ENCODE data around the gene CRAT. TPM values are rescaled to one million over a fixed set of nuclear protein-coding genes. Genes with fewer than 3 reads are reported as not detected.

CRAT gene
- total RNA-seq, 1 donor from 2014 or later = 65.7 TPM

GRCh38 chr9:129111528-129112151 lies 1.0 kb upstream of the CRAT start:
- no peak for DNase-seq (ENCODE audit: low spot score)

GRCh38 chr9:129109952-129110739 lies 447 bp downstream of the CRAT start:
- DNase-seq (ENCODE audit: low spot score) = no peak

DNA sequence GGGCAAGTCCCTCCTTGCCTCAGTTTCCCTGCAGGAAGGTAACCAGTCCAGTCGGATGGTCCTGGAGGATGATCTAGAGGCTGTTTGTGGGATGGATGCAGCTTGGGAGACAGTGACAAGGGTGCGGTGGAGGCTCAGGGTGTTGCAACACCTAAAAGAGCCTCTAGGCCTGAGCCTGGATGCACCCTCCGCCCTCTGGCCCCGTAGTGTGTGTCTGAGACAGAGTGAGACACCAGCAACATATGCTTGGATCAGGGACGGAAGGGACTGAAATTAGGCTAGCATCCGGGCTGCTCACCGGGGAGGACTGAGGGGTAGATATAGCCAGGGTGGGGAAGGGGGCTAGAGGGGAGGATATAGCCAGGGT lies 1.1 kb downstream of the CRAT start:
- DNase-seq (ENCODE audit: low spot score) = no peak

DNA sequence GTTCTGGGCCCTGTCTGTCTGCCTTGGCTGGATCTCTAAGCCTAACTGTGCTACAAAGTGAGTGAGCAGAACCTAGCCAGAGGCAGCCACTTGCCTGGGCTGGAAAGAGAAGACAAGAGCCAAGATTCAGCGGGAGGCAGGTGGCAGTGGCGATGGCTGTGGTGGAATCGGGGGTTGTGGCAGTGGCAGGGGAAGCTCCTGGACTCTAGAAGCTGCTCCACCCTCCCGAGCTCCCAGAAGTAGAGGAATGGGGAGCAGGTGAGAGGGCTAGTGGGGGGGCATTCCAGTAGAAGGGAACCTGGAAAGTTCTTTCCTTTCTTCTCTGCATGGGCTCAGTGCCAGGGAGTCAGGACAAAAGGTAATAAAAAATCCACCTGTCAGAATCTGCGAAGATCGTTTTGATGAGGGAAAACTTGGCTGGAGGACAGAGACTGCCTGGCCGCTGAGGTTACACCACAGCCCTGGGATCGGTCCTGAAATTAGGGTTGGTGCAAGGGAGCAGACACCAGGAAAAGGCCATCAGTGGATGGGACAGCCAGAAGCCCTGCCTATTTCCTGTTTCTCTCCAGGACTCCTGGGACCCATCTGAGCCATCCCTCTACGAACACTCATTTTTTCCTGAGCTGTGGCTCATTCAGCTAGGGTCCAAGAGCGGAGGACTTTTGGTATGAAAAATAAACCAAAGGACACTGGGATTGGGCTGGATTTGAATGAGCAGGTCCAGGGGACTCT lies 1.6 kb downstream of the CRAT start:
- DNase-seq (ENCODE audit: low spot score) = no peak

- no peak for DNase-seq (ENCODE audit: low spot score)
Observed at GRCh38 chr9:129108083-129108804, 2.3 kb downstream of the CRAT start.

DNA sequence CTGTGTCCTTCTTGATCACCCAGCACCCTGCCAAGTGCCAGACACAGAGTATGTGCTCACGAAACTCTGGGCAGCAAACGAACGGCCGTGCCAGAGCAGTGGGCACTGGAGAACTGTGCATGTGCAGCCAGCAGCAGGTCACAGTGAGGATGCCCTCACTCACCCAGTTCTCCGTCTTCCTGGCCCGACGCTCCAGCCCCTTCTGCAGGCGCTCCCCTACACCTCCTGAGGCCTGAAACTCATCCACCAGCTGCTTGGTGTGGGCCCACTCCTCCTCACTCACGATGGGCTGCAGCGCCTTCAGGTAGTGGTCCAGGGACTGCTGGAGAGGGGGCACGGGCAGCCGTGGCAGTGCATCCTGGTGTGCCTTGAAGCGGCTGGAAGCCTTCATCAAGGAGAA lies 2.9 kb downstream of the CRAT start:
- no peak for DNase-seq (ENCODE audit: low spot score)

DNA sequence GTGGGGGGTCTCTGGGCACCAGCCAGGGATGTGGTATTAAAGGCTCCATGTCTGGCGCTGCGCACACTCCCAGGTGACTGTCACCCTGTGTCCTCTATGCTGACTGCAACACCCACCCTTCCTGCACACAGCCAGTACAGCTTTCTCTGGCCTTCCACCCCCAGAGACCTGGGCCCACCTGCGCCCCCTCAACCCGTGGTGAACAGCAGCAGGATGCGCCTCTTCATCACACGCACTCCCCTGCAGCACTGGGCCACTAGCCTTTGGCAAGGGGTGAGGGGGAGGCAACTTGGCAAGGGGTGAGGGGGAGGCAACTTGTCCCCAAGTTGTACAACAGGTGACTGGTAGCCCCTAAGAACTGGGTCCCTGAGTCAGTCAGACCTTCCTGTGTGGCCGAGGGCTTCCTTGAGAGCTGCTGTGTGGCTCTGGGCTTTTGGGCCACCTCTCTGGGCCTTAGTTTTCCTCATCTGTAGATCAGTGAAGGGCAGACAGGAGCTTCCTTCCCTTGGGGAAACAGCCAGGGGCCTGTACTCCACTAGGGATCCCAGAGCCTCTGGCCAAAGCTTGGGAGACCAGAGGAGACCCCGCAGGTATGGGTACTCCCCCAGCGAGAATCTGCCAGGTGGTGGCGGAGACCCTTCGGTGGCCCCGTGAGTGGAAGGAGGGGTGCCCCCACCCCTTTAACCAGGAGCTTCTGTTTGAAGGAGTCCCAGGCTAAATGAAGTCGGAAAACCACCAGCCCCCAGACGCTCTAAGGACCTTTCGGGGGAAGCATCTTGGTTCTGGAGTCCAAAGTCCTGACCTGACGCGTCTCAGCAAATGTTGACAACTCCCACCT lies 4.5 kb downstream of the CRAT start:
- DNase-seq (ENCODE audit: low spot score) = no peak

DNA sequence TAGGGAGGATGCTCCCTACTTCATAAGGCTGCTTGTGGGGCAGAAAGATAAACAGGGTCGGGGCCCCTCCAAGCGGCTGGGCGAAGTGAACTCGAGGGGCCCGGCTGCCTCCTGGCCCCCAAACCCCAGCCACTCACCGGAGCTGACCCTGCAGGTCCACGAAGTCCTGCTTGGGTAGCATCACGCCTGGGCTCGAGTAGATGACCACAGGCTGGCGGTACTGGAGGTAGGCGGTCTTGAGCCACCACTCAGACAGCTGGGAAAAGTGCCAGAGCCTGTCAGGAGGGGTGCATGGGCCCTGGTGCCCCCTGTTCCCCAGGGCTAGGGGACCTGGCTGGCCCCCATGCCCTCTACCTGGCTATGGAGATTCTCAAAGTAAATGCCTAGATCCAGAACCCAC lies 6.5 kb downstream of the CRAT start:
- DNase-seq (ENCODE audit: low spot score) = no peak

DNA sequence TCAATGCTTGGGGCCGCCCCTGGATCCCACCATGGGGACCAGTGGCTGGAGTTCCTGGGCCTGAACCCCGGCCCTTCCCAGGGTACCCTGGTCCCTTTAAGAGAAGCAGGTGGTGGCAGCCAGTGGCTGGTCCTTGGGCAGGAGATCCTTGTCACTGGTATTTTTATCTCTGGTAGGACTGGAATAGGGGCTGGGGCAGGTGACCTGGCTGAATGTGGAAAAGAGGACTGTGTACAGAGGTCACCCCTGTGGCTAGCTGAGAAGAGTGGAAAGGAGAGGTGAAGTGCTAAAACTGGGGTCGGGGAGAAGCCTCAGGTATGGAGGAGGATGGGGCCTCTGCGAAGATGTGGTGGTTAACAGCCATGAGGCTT lies 7.0 kb downstream of the CRAT start:
- no peak for DNase-seq (ENCODE audit: low spot score)

DNA sequence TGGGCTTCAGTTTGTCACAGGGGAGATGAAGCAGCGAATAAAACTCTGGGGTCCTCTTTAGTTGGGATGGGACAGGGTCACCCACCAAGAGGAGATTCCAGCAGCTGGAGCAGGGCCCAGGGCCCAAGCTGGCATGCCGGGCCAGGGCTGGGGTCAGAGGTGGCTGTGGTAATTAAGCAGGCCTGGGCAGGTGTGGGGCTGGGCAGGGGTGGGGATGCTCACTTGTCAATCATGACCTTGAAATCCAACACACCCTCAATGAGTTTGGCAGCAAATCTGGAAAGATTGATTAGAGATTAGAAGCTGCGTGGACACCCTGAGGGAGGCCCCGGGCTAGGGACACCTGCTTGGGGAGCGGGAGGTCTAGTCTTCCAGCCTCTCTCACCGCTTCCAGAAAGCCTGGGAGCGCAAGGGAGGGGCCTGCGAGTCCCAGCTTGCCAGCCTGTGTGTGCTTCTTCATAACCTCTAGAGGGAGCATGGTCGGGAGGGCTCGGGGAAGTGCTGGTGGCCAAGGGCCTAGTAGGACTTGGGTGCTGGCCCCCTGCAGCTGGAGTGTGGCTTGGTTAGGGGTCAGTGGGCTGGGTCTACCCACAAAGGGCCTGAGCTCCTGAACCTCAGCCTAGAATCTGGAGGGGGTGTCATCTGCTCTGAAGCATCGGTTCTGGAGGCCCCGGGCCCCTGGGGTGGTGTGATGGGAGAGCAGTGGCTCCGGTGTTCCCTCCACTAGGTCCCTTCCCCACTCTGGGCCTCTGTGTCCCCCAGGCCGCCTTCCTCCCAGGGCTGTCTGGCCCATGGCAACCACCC lies 7.6 kb downstream of the CRAT start:
- DNase-seq (ENCODE audit: low spot score) = no peak

DNA sequence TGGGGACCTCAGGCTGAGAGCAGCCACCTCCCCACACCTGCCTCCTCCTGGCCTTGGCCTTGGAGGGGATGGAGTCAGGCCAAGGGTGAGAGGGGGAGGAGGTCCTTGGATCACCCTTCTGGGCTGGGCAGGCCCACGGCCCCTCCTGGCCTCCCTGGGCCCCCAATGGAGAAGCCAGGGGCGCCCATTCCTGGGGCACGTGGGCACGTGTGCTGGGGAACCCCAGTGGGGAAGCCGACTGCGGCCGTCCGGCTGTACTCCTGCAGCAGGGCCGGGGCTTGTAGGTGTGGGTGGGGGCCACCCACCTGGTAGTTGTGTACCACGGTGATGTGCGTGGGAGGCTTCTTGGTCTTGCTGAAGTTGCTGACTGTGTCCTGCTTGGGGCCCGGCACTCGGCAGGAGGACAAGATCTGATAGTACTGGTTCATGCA lies 8.5 kb downstream of the CRAT start:
- no peak for DNase-seq (ENCODE audit: low spot score)

- no peak for DNase-seq (ENCODE audit: low spot score)
Observed at GRCh38 chr9:129101279-129101678, 9.3 kb downstream of the CRAT start.

- no peak for DNase-seq (ENCODE audit: low spot score)
Observed at GRCh38 chr9:129100383-129101169, 10.0 kb downstream of the CRAT start.

- no peak for DNase-seq (ENCODE audit: low spot score)
Observed at GRCh38 chr9:129098328-129098727, 12.3 kb downstream of the CRAT start.

- DNase-seq (ENCODE audit: low spot score) = no peak
Observed at GRCh38 chr9:129097671-129098306, 12.8 kb downstream of the CRAT start.

DNA sequence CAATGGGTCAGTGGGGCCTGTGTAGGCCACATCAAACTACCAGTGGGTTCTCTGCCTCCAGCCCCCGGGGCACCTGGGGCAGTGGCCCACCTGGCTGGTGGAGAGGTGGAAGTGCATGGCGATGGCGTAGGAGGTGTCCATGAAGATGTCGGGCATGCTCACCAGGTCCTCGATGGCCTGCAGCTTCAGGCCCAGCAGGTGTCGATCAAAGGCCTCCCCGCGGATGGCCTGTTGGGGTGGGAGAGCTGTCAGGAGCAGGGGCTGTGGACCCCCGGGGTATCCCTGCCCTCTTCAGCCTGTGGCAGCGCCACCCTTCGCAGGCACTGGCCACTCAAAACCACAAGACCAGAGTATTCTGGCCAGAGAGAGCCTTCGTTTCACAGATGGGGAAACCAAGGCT lies 14.7 kb downstream of the CRAT start:
- DNase-seq (ENCODE audit: low spot score) = no peak

GRCh38 chr9:129095170-129095667 lies 15.4 kb downstream of the CRAT start:
- DNase-seq (ENCODE audit: low spot score) = no peak

DNA sequence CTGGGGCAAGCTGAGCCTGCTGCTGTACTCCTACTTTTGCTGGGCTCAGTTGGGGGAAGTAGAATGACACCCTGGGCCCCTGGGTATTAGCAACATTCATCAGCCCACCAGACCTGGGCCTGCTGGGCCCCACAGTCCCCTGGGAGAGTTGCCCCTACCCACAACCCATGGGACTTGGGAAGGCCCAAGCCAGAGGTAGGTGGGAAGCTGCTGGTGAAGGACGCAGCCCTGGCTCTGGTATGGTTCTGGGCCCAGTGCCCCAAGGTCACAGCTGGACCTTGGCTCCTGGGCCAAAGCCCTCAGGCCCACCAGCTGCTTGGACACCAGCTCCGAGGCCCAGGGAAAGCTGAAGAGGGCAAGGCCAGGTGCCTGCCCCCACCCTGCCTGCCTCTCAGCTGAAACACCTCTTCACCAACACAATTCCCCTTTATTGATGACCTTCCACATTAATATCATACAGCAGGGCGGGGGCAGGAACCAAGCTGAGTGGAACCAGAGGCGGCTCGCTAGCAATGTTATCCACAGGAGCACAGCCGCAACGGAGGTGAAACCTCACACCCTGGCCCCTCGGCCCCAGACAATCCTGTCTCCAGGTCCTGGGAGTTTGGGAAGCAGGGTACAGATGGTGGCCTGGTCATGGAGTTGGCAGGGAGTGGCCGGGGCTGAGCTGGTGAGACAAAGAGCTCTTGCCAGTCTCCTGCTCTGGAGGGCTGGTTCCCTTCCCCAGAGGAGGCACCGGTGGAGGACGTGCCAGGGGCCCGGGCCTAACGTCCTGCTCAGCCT lies 16.0 kb downstream of the CRAT start:
- DNase-seq (ENCODE audit: low spot score) = no peak
